GM23248 (cell line): ENCODE data around the gene STRA6.

Experiments used
- EZH2 ChIP-seq: fragments of 200-600 bp; sonication (generic); IDR thresholded peaks from 2 replicates; pipeline ENCODE4 v1.6.1; 2018; ENCODE audit warnings: antibody characterized with exemption, mild to moderate bottlenecking; ENCODE audit not compliant: insufficient read depth, poor library complexity, severe bottlenecking
- EZH2phosphoT487 ChIP-seq: fragments of 200-600 bp; sonication (generic); IDR thresholded peaks from 2 replicates; pipeline ENCODE4 v1.6.1; 2018; ENCODE audit warnings: antibody characterized with exemption, moderate library complexity, mild to moderate bottlenecking, low read depth; ENCODE audit not compliant: insufficient read depth

GRCh38 chr15:74172701-74173379, 29.7 kb downstream of the STRA6 start:
- TF ChIP-seq EZH2phosphoT487 (no peak), EZH2 (no peak)
